ENCODE data around the gene SLC9C2.

DNA sequence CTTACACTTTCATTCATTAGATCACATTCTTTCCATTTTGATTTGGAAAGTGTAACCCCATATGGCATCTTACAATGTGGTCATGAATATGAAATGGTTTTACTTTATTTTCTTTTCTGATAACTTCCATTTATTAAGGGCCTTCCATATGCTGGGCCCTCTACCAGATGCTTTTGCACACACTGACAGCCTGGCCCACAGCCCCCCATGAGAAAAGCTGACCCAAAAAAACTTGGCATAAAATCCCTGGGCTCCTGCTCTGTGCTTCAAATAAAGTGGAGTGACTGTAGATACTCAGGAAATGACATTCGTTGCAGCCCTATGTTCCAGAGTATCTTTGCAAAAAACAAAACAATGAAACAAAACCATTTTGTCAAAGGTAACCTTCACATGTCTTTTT lies 76.9 kb downstream of the SLC9C2 start:
- TF ChIP-seq, protein P1, sequence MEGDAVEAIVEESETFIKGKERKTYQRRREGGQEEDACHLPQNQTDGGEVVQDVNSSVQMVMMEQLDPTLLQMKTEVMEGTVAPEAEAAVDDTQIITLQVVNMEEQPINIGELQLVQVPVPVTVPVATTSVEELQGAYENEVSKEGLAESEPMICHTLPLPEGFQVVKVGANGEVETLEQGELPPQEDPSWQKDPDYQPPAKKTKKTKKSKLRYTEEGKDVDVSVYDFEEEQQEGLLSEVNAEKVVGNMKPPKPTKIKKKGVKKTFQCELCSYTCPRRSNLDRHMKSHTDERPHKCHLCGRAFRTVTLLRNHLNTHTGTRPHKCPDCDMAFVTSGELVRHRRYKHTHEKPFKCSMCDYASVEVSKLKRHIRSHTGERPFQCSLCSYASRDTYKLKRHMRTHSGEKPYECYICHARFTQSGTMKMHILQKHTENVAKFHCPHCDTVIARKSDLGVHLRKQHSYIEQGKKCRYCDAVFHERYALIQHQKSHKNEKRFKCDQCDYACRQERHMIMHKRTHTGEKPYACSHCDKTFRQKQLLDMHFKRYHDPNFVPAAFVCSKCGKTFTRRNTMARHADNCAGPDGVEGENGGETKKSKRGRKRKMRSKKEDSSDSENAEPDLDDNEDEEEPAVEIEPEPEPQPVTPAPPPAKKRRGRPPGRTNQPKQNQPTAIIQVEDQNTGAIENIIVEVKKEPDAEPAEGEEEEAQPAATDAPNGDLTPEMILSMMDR (conservative IDR thresholded peaks at IDR 0.05) = no peak
- TF ChIP-seq EZH2 (IDR thresholded peaks at IDR 0.05; ENCODE audit: low read depth) = no peak
